HG03108 (cell line): ENCODE measurements around the gene HBM.
"Not testable (repeated sequence)": the region's sequence is repeated elsewhere in the genome, so short reads cannot be mapped to it uniquely, and the experiment has no call there.

Source experiments
- ATAC-seq: cut with Tn5 transposase; IDR thresholded peaks from one replicate; pipeline ENCODE4 v1.9.1; 2021; ENCODE audit warnings: moderate library complexity; ENCODE audit not compliant: unreplicated experiment

The HBM gene

GRCh38 chr16:165539-166374, at the start of gene HBM:
Gene HBM (plus strand): TSS chr16:165978. CDS start chr16:165998, 20 bp downstream.
- ATAC-seq = no peak

- no peak for ATAC-seq
Measured at GRCh38 chr16:116015-116414, 49.8 kb upstream of the HBM start.

GRCh38 chr16:117379-118365, 48.1 kb upstream of the HBM start:
- ATAC-seq = no peak

GRCh38 chr16:118857-119256, 46.9 kb upstream of the HBM start:
- ATAC-seq = no peak

GRCh38 chr16:119295-119694, 46.5 kb upstream of the HBM start:
- no peak for ATAC-seq

- no peak for ATAC-seq
Measured at GRCh38 chr16:119835-120491, 45.8 kb upstream of the HBM start.

- ATAC-seq = no peak
Measured at GRCh38 chr16:120756-121155, 45.0 kb upstream of the HBM start.

- ATAC-seq = no peak
Measured at GRCh38 chr16:122361-122760, 43.4 kb upstream of the HBM start.

GRCh38 chr16:123558-124350, 42.0 kb upstream of the HBM start:
- ATAC-seq = not testable (repeated sequence)

- no peak for ATAC-seq
Measured at GRCh38 chr16:125011-125410, 40.8 kb upstream of the HBM start.

GRCh38 chr16:129075-129474, 36.7 kb upstream of the HBM start:
- no peak for ATAC-seq

- ATAC-seq = no peak
Measured at GRCh38 chr16:130533-131173, 35.1 kb upstream of the HBM start.

GRCh38 chr16:132120-132519, 33.7 kb upstream of the HBM start:
- no peak for ATAC-seq

- ATAC-seq = no peak
Measured at GRCh38 chr16:133716-134115, 32.1 kb upstream of the HBM start.

- no peak for ATAC-seq
Measured at GRCh38 chr16:138049-138417, 27.7 kb upstream of the HBM start.

GRCh38 chr16:140175-140857, 25.5 kb upstream of the HBM start:
- ATAC-seq = no peak

- no peak for ATAC-seq
Measured at GRCh38 chr16:142405-142967, 23.3 kb upstream of the HBM start.

- no peak for ATAC-seq
Measured at GRCh38 chr16:143047-143446, 22.7 kb upstream of the HBM start.

GRCh38 chr16:143456-143855, 22.3 kb upstream of the HBM start:
- no peak for ATAC-seq
